H1 (cell line): ENCODE results near the gene NDUFA12.

ENCODE experiments used
- CHD1 ChIP-seq: IDR thresholded peaks from 2 replicates; pipeline ENCODE4 v1.6.1; 2012; ENCODE audit warnings: low read depth, low read length, improper control_type of control experiment
- KDM1A ChIP-seq: fragments of 200-600, 300-600 bp; sonication (generic); IDR thresholded peaks from 2 replicates; pipeline ENCODE4 v1.7.1; 2016; ENCODE audit warnings: mild to moderate bottlenecking, low read length, borderline replicate concordance
- POLR2AphosphoS5 ChIP-seq: IDR thresholded peaks from 2 replicates; pipeline ENCODE4 v1.6.1; 2011; ENCODE audit warnings: low read depth, low read length
- TF ChIP-seq, protein P1 (sequence below), 3 experiments: IDR thresholded peaks; 1 replicate in 2 of 3; 2 replicates in 1 of 3; pipeline versions ENCODE4 v1.5.1 to v1.6.1; 2011; ENCODE audit warnings: low read length in 3 of 3, mild to moderate bottlenecking in 3 of 3, inconsistent platforms in 2 of 3, low read depth in 1 of 3, moderate library complexity in 1 of 3; ENCODE audit not compliant: insufficient read depth in 1 of 3; ENCODE audit errors: control extremely low read depth in 1 of 3

DNA sequence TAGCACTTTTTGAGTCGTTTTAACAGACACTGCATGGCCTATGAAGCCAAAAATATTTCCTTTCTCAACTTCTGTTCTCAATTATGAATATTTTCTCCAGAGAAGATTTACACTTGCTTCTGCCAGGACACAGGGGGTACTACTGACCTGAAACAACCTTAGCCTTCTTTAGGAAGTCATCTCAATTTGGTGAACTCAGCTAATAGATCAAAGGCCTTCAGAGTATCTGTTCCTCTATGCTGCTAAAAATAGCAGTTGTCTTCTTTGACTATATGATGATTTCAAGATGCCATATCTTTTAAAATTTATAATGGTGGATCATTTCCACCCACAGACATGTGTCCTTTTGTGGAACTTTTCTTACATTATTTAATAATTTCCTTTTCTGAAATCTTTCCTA lies 14.0 kb upstream of the NDUFA12 start:
- TF ChIP-seq CHD1, result no peak
- no peak for TF ChIP-seq KDM1A
- TF ChIP-seq POLR2AphosphoS5, result no peak
- TF ChIP-seq, protein P1, sequence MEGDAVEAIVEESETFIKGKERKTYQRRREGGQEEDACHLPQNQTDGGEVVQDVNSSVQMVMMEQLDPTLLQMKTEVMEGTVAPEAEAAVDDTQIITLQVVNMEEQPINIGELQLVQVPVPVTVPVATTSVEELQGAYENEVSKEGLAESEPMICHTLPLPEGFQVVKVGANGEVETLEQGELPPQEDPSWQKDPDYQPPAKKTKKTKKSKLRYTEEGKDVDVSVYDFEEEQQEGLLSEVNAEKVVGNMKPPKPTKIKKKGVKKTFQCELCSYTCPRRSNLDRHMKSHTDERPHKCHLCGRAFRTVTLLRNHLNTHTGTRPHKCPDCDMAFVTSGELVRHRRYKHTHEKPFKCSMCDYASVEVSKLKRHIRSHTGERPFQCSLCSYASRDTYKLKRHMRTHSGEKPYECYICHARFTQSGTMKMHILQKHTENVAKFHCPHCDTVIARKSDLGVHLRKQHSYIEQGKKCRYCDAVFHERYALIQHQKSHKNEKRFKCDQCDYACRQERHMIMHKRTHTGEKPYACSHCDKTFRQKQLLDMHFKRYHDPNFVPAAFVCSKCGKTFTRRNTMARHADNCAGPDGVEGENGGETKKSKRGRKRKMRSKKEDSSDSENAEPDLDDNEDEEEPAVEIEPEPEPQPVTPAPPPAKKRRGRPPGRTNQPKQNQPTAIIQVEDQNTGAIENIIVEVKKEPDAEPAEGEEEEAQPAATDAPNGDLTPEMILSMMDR (IDR thresholded peaks at IDR 0.05; ENCODE audit: control extremely low read depth in 1 of 3, insufficient read depth in 1 of 3, low read depth in 1 of 3, low read length in 3 of 3), result no peak
